Limb (tissue), 2 donors: ENCODE results near the gene WDR73.

ENCODE experiments used
- DNase-seq, 2 donors: peaks; one replicate each; pipeline ENCODE4 v3.0.0-alpha.2; 2016; ENCODE audit errors: extremely low spot score in 2 of 2

Gene WDR73

GRCh38 chr15:84620626-84621025 is 33.5 kb downstream of the WDR73 start:
- DNase-seq: no peak

- DNase-seq: no peak
Measured at GRCh38 chr15:84616235-84616634, 37.8 kb downstream of the WDR73 start.

GRCh38 chr15:84611631-84612030 is 42.5 kb downstream of the WDR73 start:
- DNase-seq: no peak

- no peak for DNase-seq
Measured at GRCh38 chr15:84609818-84610525, 44.1 kb downstream of the WDR73 start.

- no peak for DNase-seq
Measured at GRCh38 chr15:84608707-84609284, 45.3 kb downstream of the WDR73 start.

GRCh38 chr15:84606653-84607120 is 47.4 kb downstream of the WDR73 start:
- DNase-seq: no peak

- no peak for DNase-seq
Measured at GRCh38 chr15:84605554-84605882, 48.6 kb downstream of the WDR73 start.

GRCh38 chr15:84604826-84605553 is 49.1 kb downstream of the WDR73 start:
- DNase-seq: no peak

GRCh38 chr15:84603630-84604379 is 50.3 kb downstream of the WDR73 start:
- DNase-seq: no peak

GRCh38 chr15:84601555-84601838 is 52.6 kb downstream of the WDR73 start:
- DNase-seq: no peak

- DNase-seq: peak; percentile 96 to 97
Measured at GRCh38 chr15:84600687-84601554, 53.2 kb downstream of the WDR73 start, which contains the start of gene ZSCAN2. Gene ZSCAN2 (plus strand): TSS chr15:84601009. CDS start chr15:84603928, 2,919 bp downstream.

- DNase-seq: peak; percentile 78 to 83
Measured at GRCh38 chr15:84600331-84600686, 53.8 kb downstream of the WDR73 start.

GRCh38 chr15:84599906-84600305 is 54.2 kb downstream of the WDR73 start:
- no peak for DNase-seq

- DNase-seq: peak in 1 of 2 donors; percentile 40
Measured at GRCh38 chr15:84598993-84599392, 55.1 kb downstream of the WDR73 start.

GRCh38 chr15:84598250-84598649 is 55.8 kb downstream of the WDR73 start:
- no peak for DNase-seq

GRCh38 chr15:84597296-84597695 is 56.8 kb downstream of the WDR73 start:
- DNase-seq: no peak

GRCh38 chr15:84595660-84596059 is 58.4 kb downstream of the WDR73 start:
- no peak for DNase-seq

GRCh38 chr15:84594617-84595290 is 59.3 kb downstream of the WDR73 start:
- DNase-seq: no peak

GRCh38 chr15:84591815-84592214 is 62.3 kb downstream of the WDR73 start:
- no peak for DNase-seq

GRCh38 chr15:84590406-84590805 is 63.7 kb downstream of the WDR73 start:
- DNase-seq: no peak
